ENCODE results near the gene TMX4. TPM values are rescaled to one million over a fixed set of nuclear protein-coding genes. Genes with fewer than 3 reads are reported as not detected.
"Not testable (repeated sequence)": the region's sequence is repeated elsewhere in the genome, so short reads cannot be mapped to it uniquely, and the experiment has no call there.

TMX4 gene
- total RNA-seq, 2 donors from 2014 or later = 17.9 to 25.4 TPM

DNA sequence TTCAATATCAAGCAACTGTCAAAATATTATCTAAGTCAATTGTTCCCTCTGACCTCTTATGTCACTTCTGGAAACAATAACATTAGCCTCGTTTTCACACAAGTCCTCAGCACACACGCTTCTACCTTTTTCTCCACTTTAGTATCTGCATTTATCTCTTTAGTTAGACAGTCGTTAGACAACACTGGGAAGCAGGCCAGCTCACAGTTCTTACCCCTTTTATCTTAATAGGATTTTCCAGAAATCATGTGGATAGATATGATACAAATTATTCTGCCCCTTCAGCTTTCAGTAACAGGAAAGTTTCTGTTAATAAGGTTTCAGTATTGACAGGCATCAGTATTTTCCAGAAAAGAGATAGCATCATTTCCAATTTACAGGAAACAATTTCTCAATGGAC lies 53.4 kb downstream of the TMX4 start:
- Histone ChIP-seq H3K9me3 (no peaks in the 10 kb centered on the region), H3K27ac (no peak overlapping the region), H3K4me1 (no peaks in the 10 kb centered on the region), H3K36me3 (replicated peaks in 1 of 2; ENCODE audit: insufficient read depth in 1 of 2, low read depth in 2 of 2) (no peaks in the 10 kb centered on the region), H3K27me3 (no peaks in the 10 kb centered on the region), H3K4me3 (no peak overlapping the region)
- 10 to 15% methylated on average over 3 of the region's 3 CpGs for WGBS, 2 donors
- intact Hi-C loops (cut with DNase I) = no loop called here
- DNase-seq = no peak
- ATAC-seq = no peak
- TF ChIP-seq POLR2A (IDR thresholded peaks at IDR 0.05) = no peak
- TF ChIP-seq, protein P1, sequence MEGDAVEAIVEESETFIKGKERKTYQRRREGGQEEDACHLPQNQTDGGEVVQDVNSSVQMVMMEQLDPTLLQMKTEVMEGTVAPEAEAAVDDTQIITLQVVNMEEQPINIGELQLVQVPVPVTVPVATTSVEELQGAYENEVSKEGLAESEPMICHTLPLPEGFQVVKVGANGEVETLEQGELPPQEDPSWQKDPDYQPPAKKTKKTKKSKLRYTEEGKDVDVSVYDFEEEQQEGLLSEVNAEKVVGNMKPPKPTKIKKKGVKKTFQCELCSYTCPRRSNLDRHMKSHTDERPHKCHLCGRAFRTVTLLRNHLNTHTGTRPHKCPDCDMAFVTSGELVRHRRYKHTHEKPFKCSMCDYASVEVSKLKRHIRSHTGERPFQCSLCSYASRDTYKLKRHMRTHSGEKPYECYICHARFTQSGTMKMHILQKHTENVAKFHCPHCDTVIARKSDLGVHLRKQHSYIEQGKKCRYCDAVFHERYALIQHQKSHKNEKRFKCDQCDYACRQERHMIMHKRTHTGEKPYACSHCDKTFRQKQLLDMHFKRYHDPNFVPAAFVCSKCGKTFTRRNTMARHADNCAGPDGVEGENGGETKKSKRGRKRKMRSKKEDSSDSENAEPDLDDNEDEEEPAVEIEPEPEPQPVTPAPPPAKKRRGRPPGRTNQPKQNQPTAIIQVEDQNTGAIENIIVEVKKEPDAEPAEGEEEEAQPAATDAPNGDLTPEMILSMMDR (IDR thresholded peaks at IDR 0.05) = no peak

DNA sequence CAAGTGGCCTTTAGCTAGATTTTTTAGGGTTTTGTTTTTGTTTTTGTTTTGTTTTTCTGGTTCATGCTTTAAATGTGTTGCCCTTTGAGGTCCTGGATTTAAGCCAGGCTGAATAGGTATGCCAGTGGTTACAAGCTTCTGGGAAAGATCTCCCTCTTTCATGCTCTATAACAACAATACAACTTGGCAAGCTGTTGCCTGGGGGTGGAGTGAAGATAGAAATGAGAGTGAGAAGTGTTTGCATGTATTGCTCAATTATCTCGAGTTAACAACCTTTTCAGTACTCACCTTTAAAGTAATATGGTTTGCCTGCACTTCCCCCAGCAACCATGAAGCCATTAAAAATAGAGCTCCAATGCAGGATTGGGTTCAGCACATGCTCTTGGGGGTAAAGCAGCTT lies 60.1 kb downstream of the TMX4 start:
- intact Hi-C loops (cut with DNase I) = no loop called here
- Histone ChIP-seq H3K27me3 (no peaks in the 10 kb centered on the region), H3K4me1 (no peaks in the 10 kb centered on the region), H3K9me3 (no peaks in the 10 kb centered on the region), H3K36me3 (replicated peaks in 1 of 2; ENCODE audit: insufficient read depth in 1 of 2, low read depth in 2 of 2) (no peaks in the 10 kb centered on the region), H3K27ac (no peak overlapping the region), H3K4me3 (no peak overlapping the region)
- WGBS, 2 donors = 6 to 9% methylated on average over 1 of the region's 1 CpG
- TF ChIP-seq, protein P1 (IDR thresholded peaks at IDR 0.05) = no peak
- TF ChIP-seq POLR2A (IDR thresholded peaks at IDR 0.05) = no peak
- DNase-seq = no peak
- no peak for ATAC-seq

DNA sequence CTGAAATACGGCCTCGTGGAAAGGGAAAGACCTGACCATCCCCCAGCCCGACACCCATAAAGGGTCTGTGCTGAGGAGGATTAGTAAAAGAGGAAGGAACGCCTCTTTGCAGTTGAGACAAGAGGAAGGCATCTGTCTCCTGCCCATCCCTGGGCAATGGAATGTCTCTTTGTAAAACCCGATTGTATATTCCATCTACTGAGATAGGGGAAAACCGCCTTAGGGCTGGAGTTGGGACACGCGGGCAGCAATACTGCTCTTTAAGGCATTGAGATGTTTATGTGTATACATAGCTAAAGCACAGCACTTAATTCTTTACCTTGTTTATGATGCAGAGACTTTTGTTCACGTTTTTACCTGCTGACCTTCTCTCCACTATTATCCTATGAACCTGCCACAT lies 63.0 kb downstream of the TMX4 start:
- H3K9me3 ChIP-seq; intact Hi-C loops (cut with DNase I); DNase-seq; H3K27ac ChIP-seq; H3K4me1 ChIP-seq; H3K36me3 ChIP-seq (replicated peaks in 1 of 2; ENCODE audit: insufficient read depth in 1 of 2, low read depth in 2 of 2); H3K4me3 ChIP-seq; H3K27me3 ChIP-seq; ATAC-seq: not testable (repeated sequence)
- WGBS, 2 donors = 68 to 72% methylated on average over 9 of the region's 9 CpGs

- H3K9me3 ChIP-seq = no peaks in the 10 kb centered on the region
- H3K27ac ChIP-seq = no peak overlapping the region
- intact Hi-C loops (cut with DNase I) = no loop called here
- H3K4me3 ChIP-seq = no peak overlapping the region
- TF ChIP-seq, protein P1 (IDR thresholded peaks at IDR 0.05) = no peak
- TF ChIP-seq POLR2A (IDR thresholded peaks at IDR 0.05) = no peak
- WGBS, 2 donors = 62 to 71% methylated on average over 1 of the region's 1 CpG
- ATAC-seq (no peak), DNase-seq (no peak)
- H3K4me1 ChIP-seq = no peaks in the 10 kb centered on the region
- H3K36me3 ChIP-seq (replicated peaks in 1 of 2; ENCODE audit: insufficient read depth in 1 of 2, low read depth in 2 of 2) = no peaks in the 10 kb centered on the region
- H3K27me3 ChIP-seq = no peaks in the 10 kb centered on the region
Measured at GRCh38 chr20:7950387-7950786, 69.2 kb downstream of the TMX4 start.

- Histone ChIP-seq H3K36me3 (replicated peaks in 1 of 2; ENCODE audit: insufficient read depth in 1 of 2, low read depth in 2 of 2) (no peaks in the 10 kb centered on the region), H3K27ac (no peak overlapping the region), H3K9me3 (no peaks in the 10 kb centered on the region), H3K4me3 (no peak overlapping the region), H3K27me3 (no peaks in the 10 kb centered on the region), H3K4me1 (peaks cover 9% of the 10 kb centered on the region)
- intact Hi-C loops (cut with DNase I) = no loop called here
- no peak for TF ChIP-seq POLR2A (IDR thresholded peaks at IDR 0.05)
- TF ChIP-seq, protein P1 (IDR thresholded peaks at IDR 0.05) = no peak
- DNase-seq (no peak), ATAC-seq (no peak)
- 15 to 23% methylated on average over 2 of the region's 2 CpGs for WGBS, 2 donors
Measured at GRCh38 chr20:7943891-7944290, 75.7 kb downstream of the TMX4 start.

All from body of pancreas (tissue), 4 donors.